ENCODE data around the gene IFI16.
"Not testable (repeated sequence)": the region's sequence is repeated elsewhere in the genome, so short reads cannot be mapped to it uniquely, and the experiment has no call there.

IFI16 gene

DNA sequence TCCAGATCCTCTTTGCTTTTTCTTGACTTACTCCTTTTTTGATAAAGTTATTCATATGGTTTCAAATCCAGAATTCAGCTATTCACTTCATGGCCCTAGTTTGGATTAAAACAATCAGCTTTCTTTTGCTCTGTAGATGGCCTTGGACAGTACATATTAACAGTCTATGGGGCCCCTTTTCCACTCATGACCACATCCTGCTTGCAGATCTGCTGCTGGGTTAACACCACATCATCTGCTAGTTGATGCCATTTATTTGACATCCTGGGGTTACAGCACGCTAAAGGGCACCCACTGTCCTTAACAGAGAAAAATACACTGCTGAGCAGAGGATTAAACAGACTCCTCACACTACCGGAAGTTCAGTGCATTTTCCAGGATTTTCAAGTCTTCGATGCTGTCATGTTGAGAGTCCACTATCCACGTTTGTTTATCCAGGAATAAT, 941 bp upstream of the IFI16 start:
- no peak for DNase-seq (ENCODE audit: low spot score)

GRCh38 chr1:159009287-159009686, 420 bp upstream of the IFI16 start:
- DNase-seq (ENCODE audit: low spot score), result no peak

DNA sequence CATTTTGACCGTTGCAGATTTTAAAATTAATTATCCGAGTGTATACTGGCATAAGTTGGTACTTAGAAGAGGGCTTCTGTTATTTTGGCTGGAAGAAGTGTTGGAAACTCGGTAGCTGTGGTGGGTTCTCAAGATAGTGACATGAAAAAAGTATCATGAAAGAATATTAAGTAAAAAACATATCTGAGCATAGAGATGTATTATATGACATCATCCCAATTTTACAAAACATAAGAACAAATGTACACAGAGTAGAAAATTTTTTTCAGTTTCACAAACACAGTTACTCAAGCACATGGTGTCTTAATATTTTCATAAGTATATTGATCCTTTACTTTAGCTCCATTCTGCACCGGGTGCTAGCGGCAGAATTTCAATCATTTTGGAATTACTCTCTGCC, 684 bp downstream of the IFI16 start:
- DNase-seq (ENCODE audit: low spot score), result no peak

DNA sequence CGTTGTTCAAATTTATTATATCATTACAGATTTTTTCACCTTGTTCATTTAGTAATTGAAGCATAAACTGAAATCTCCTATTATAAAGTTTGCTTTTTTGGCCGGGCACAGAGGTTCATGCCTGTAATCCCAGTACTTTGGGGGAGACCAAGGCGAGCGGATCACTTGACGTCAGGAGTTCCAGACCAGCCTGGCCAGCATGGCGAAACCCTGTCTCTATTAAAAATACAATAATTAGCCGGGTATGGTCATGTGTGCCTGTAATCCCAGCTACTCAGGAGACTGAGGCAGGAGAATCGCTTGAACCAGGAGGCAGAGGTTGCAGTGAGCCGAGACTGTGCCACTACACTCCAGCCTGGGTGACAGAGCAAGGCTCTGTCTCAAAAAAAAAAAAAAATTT, 1.3 kb downstream of the IFI16 start:
- not testable (repeated sequence) for DNase-seq (ENCODE audit: low spot score)

- no peak for DNase-seq (ENCODE audit: low spot score)
Observed at GRCh38 chr1:159011751-159012150, 2.0 kb downstream of the IFI16 start.

DNA sequence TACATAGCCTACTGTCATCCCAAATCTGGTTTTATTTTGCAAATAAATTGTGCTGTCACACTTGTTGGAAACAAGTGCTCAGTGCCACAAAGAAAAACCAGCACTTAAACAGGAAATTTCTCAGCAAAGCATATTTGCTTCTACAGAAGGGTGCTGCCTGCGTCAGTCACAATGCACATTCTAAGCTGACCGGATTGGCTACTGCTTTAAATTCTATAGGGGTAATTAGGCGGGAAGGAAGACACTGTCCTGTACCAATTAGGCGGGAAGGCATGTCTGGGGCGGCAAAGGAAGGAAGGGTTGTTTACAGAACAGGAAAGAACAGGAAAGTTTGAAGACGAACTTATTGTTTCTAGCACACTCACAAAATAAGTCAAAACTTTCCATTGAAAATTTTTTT, 2.8 kb downstream of the IFI16 start:
- DNase-seq (ENCODE audit: low spot score), result peak; percentile 23

DNA sequence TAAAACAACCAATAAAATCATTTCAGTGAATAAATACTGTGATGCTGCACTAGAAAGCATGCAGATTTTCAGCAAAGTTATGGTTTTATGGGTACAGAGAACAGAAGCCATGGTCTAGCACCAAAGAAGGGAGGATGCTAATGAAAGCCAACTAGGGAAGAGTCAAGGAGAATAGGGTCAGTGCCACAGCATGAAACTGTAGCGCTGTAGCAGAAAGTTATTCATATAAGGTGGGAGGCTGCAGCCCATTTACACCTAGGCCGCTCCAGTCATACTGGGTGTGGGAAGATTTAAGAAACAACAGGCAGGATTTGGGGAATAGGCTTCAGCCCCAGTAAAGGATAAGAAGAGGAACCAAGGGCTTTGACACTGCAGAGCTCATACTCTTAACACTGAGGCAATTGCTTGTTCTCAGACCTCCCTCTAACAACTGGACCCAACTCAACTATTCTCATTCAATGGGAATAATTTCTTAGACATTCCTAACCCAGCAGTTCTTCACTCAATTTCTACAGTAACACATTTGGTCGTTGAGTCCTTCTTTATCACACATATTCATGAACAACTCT, 4.4 kb downstream of the IFI16 start:
- DNase-seq (ENCODE audit: low spot score), result no peak

DNA sequence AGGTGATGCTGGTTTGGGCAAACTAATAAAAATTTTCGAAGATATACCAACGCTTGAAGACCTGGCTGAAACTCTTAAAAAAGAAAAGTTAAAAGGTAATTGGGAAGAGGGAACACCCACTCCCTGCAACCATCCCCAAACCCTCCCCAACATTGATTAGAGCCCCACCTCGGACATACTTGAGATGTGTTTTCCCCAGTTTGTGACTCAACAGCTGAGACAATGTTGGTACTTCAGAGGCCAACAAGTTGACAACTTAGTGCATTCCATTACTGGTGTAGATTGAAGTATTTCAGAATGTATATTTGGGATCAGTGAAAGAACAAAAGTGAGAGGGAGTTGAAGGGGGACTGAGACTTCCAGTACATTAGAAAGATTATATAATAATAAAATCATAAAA, 5.1 kb downstream of the IFI16 start:
- DNase-seq (ENCODE audit: low spot score), result no peak

DNA sequence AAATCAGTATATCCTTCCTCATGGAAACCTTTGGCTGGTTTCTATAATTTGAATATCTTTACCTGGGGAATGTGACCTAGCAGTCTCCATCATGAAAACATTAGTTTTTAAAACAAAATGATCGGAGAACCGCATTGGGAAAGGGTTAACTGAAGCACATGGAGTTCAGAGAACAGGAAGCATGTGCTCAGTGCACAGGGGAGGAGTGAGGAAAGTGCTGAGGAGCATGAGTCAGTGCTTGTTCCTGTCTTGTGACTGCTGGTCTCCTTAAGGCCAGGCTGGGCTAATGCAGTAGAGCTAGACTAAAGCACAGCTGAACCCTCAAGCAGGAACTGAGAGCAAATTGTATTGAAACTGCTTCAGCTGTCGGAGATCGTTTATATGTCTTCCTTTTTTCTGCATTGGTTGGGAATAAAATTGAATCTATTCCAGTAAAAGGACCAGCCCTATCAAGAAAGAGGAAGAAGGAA, 5.8 kb downstream of the IFI16 start:
- peak; percentile 63 for DNase-seq (ENCODE audit: low spot score)

DNA sequence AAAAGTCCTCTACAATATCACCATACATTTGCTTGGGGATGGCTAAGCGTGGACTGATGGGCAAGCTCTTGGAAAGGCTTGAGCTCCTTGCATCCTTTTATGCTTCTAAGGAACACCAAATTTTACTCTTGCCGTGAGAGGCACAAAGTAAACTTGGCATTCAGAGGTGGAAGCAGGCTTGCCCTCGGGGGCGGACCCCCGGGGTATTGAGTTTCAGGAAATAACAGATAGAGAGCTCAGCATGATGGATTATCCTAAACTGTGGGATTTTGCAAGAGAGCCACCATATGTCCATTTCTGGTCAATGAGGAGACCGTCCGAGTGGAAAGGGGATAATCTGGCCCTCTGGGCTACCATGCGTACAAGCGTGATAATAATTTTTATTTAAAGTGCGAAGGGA, 14.0 kb downstream of the IFI16 start:
- no peak for DNase-seq (ENCODE audit: low spot score)

- no peak for DNase-seq (ENCODE audit: low spot score)
Observed at GRCh38 chr1:159025043-159025442, 15.3 kb downstream of the IFI16 start.

DNA sequence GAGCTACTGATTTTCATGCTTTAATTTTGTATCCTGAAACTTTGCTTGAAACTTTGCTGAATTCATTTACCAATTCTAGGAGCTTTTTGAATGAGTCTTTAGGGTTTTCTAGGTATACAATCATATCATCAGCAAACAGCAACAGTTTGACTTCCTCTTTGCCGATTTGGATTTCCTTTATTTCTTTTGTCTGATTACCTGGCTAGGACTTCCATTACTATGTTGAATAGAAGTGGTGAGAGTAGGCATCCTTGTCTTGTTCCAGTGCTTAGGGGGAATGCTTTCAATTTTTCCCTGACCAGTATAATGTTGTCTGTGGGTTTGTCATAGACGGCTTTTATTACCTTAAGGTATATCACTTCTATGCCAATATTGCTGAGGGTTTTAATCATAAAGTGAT, 17.1 kb downstream of the IFI16 start:
- not testable (repeated sequence) for DNase-seq (ENCODE audit: low spot score)

GRCh38 chr1:159030311-159030710, 20.6 kb downstream of the IFI16 start:
- DNase-seq (ENCODE audit: low spot score), result no peak

DNA sequence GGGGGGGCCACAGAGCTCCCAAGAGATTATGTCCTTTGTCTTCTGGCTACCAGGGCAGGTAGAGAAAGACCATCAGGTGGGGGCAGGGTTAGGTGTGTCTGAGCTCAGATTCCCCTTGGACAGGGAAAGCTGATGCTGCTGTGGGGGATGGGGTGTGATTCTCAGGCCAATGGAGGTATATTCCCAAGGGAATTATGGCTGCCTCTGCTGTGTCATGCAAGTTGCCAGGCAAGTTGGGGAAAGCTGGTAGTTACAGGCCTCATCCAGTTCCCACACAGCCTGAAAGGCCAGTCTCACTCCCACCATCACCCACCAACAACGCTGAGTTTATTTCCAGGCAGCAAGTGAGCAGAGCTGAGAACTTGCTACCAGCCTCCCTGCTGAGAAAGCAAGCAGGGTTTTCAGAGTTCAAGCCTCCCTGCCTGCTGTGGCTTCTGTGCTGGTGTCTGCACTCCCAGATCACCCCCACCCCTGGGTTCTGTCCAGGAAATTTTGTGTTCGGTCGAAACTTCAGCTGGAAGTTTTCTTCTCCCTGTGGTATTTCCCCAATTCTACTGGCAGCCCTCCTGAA, 21.3 kb downstream of the IFI16 start:
- DNase-seq (ENCODE audit: low spot score), result no peak

- DNase-seq (ENCODE audit: low spot score), result no peak
Observed at GRCh38 chr1:159040206-159040605, 30.5 kb downstream of the IFI16 start.

- no peak for DNase-seq (ENCODE audit: low spot score)
Observed at GRCh38 chr1:159040893-159041724, 31.4 kb downstream of the IFI16 start.

- DNase-seq (ENCODE audit: low spot score), result not testable (repeated sequence)
Observed at GRCh38 chr1:159046486-159046885, 36.8 kb downstream of the IFI16 start.

GRCh38 chr1:159051436-159051835, 41.7 kb downstream of the IFI16 start:
- DNase-seq (ENCODE audit: low spot score), result no peak

- no peak for DNase-seq (ENCODE audit: low spot score)
Observed at GRCh38 chr1:159054427-159054826, 44.7 kb downstream of the IFI16 start.

DNA sequence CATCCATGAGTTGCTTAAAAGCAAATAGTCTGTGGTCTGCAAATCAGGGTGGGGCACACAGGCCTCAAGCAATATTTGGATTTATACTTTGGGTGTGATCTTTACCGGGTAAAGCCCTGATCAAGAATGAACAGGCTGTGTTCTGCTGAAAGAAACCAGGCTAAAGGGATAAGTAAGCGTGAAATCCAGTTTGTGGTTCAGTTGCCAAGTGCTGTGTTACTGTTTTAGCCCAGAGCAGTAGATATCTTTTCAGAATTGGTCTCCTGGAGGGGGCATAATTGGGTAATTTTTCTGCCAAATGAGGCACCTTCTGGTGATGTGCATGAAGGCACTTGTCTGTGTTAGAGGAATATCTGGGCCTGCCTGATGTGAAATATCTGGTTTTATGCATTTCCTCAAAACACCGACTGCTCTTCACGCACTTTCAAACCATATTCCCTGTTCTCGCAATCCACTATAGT, 45.5 kb downstream of the IFI16 start:
- peak; percentile 34 for DNase-seq (ENCODE audit: low spot score)

DNA sequence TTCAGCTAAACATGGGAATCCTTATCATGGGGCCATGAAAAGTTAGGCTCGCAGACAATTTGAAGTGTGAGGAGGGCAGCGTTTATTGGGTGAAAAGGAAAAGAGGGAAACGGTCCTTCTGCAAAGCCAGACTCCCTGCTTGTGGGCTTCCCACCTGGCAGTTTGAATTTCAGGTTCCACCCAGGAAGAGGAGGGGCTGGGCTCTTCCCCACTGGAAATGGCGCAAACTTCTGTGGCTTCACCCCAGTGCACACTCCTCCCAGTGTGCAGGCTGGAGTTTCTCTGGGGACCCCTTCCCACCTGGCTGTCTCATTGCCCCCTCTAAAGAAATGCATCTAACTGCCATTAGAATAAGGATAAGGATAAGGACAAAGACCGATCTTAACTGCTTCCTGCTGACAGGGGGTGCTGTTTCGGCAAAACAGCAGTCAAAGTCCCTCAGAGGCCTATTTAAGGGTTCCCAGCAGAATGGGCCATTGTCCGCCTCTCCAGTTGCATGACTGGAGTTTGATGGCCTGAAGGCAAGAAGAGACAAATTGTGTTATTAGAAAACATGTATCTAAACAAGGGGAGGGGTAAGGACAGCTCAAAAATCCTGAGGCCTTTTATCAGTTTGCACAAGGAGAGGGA, 46.5 kb downstream of the IFI16 start:
- no peak for DNase-seq (ENCODE audit: low spot score)

GRCh38 chr1:159058751-159059150, 49.0 kb downstream of the IFI16 start:
- DNase-seq (ENCODE audit: low spot score), result no peak

DNA sequence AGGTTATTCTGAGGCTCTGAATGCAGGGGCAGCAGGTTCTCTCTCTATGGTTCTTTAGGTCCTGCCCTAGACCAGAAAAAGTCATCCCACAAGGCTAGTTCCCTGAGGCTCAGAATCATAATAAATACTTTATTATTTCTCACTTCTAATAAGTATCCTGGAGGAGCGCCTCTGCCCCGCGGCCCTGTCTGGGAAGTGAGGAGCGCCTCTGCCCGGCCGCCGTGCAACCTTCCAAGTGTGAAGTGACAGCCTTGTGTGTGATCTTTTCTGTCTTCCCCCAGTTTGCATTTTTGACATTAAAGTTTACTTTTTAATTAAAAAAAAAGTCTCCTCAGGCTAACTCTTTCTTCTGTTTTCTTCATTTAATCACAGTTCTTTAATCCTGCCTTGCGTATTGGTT, 55.4 kb downstream of the IFI16 start:
- no peak for DNase-seq (ENCODE audit: low spot score)
